Gastrocnemius medialis (tissue), 4 donors: ENCODE measurements around the gene UBA1.

ENCODE experiments used
- POLR2A ChIP-seq, 2 donors: fragments of 450-650 bp; IDR thresholded peaks; one replicate each; pipeline ENCODE4 v1.6.1; 2017; ENCODE audit warnings: antibody characterized with exemption in 2 of 2, mild to moderate bottlenecking in 2 of 2, moderate library complexity in 2 of 2
- TF ChIP-seq, protein P1 (sequence below), 5 experiments: fragments of 450-650 bp in 3 of 5; fragments of 200-600 bp in 2 of 5; sonication (generic) in 2 of 5; IDR thresholded peaks in 4 of 5; conservative IDR thresholded peaks in 1 of 5; 1 replicate in 4 of 5; 2 replicates in 1 of 5; pipeline ENCODE4 v1.5.1; 2016 to 2019; ENCODE audit warnings: antibody characterized with exemption in 5 of 5, mild to moderate bottlenecking in 3 of 5, moderate library complexity in 3 of 5

DNA sequence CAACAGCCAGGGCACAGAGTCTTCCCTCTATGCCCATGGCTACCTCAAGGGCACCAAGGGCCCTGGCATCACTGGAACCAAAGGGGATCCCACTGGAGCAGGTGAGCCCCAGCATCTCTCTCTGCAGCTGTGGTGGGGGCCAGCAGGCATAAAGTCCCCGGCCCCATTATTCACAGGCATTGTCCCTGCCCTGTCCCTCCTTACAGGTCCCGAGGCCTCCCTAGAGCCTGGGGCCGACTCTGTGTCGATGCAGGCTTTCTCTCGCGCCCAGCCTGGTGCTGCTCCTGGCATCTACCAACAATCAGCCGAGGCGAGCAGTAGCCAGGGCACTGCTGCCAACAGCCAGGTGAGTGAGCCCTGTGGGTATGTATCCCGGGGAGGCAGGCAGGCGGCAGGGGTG, 12.3 kb upstream of the UBA1 start:
- TF ChIP-seq, protein P1, sequence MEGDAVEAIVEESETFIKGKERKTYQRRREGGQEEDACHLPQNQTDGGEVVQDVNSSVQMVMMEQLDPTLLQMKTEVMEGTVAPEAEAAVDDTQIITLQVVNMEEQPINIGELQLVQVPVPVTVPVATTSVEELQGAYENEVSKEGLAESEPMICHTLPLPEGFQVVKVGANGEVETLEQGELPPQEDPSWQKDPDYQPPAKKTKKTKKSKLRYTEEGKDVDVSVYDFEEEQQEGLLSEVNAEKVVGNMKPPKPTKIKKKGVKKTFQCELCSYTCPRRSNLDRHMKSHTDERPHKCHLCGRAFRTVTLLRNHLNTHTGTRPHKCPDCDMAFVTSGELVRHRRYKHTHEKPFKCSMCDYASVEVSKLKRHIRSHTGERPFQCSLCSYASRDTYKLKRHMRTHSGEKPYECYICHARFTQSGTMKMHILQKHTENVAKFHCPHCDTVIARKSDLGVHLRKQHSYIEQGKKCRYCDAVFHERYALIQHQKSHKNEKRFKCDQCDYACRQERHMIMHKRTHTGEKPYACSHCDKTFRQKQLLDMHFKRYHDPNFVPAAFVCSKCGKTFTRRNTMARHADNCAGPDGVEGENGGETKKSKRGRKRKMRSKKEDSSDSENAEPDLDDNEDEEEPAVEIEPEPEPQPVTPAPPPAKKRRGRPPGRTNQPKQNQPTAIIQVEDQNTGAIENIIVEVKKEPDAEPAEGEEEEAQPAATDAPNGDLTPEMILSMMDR (IDR thresholded peaks at IDR 0.05 in 4 of 5, conservative IDR thresholded peaks at IDR 0.05 in 1 of 5): no peak
- TF ChIP-seq POLR2A (IDR thresholded peaks at IDR 0.05): no peak
